ENCODE measurements around the gene ATP11A. TPM values are rescaled to one million over a fixed set of nuclear protein-coding genes. Genes with fewer than 3 reads are reported as not detected.

ATP11A gene
- total and polyA plus RNA-seq, 2 donors (not counting 3 experiments of a cell fraction or from before 2014, with no cell fraction given), result 16.5 to 88.1 TPM

DNA sequence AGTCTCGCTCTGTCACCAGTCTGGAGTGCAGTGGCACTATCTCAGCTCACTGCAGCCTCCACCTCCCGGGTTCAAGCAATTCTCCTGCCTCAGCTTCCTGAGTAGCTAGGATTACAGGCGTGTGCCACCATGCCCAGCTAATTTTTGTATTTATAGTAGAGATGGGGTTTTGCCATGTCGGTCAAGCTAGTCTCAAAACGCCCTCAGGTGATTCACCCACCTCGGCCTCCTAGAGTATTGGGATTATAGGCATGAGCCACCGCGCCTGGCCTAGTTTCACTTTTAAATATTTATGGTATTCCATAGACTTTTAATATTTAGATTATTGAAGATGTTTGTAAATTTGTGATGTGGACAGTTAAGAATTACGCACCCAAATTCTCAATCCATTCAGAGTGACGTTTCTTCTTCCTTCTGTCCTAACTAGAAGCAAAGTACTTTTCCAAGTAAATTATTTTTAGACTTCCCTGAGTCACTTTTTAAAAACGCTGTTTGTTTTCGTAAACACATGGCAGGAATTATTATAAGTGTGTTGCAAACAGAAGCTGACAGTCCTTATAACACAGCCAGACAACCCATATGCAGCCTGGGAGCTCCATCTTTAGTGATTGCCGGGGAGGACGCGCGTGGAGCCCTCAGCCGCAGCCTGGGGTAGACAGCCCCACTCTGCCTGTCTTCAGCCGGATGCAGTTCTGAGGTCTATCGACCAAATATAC, 131.7 kb downstream of the ATP11A start:
- TF ChIP-seq MYC (IDR thresholded peaks at IDR 0.05; ENCODE audit: low read depth, low read length), result no peak
- no peak for TF ChIP-seq CTCF (IDR thresholded peaks at IDR 0.05; ENCODE audit: extremely low read depth in 1 of 2, insufficient read depth in 1 of 2, low read depth in 1 of 2, low read length in 2 of 2)
- no peak for TF ChIP-seq POLR2A (IDR thresholded peaks at IDR 0.05; ENCODE audit: low read depth, low read length)
- TF ChIP-seq EZH2 (IDR thresholded peaks at IDR 0.05; ENCODE audit: borderline replicate concordance, low read depth, low read length, severe bottlenecking), result no peak
- no peak for TF ChIP-seq FOS (IDR thresholded peaks at IDR 0.05; ENCODE audit: borderline replicate concordance, insufficient read depth, low read length)
- TF ChIP-seq GATA2 (IDR thresholded peaks at IDR 0.05; ENCODE audit: insufficient read depth, insufficient read length, low read depth, low read length), result no peak
- no peak for TF ChIP-seq POLR2AphosphoS5 (IDR thresholded peaks at IDR 0.05; ENCODE audit: insufficient read depth, low read depth, low read length)
- TF ChIP-seq, protein P1, sequence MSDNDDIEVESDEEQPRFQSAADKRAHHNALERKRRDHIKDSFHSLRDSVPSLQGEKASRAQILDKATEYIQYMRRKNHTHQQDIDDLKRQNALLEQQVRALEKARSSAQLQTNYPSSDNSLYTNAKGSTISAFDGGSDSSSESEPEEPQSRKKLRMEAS (IDR thresholded peaks at IDR 0.05; ENCODE audit: insufficient read depth, insufficient read length), result no peak
- TF ChIP-seq JUN (IDR thresholded peaks at IDR 0.05; ENCODE audit: borderline replicate concordance, insufficient read depth, insufficient read length, low read depth), result no peak
- dilution Hi-C loops (cut with MboI; ENCODE audit: extremely low pct_ligation_motif_present, low sequenced_read_pairs) (no loop called here), intact Hi-C loops (cut with micrococcal nuclease) (no loop called here)
- H3K4me1 ChIP-seq (ENCODE audit: control insufficient read depth, extremely low read depth, insufficient read depth, low read length), result peaks cover 11% of the 10 kb centered on the region
- no TSS peak for BruUV-seq (replicated peaks)
- H3K4me2 ChIP-seq (ENCODE audit: insufficient read depth, low read length), result no peak overlapping the region
- ChIA-PET POLR2A (no interaction called here), CTCF (no interaction called here)
- H2AFZ ChIP-seq (ENCODE audit: low read depth, low read length), result no peak overlapping the region
- H3K27me3 ChIP-seq (ENCODE audit: control insufficient read depth in 2 of 2, insufficient read depth in 2 of 2, low read length in 2 of 2), result no peaks in the 10 kb centered on the region
- no peaks in the 10 kb centered on the region for H4K20me1 ChIP-seq (replicated peaks; ENCODE audit: control insufficient read depth, extremely low read depth, insufficient read depth, low read length)
- no peak overlapping the region for H3K9ac ChIP-seq (replicated peaks; ENCODE audit: extremely low read depth, insufficient read depth, low read length)
- H3K9me3 ChIP-seq (replicated peaks; ENCODE audit: control insufficient read depth, insufficient read depth, low read length), result no peaks in the 10 kb centered on the region
- FAIRE-seq, result no peak
- H3K9me1 ChIP-seq (replicated peaks; ENCODE audit: control insufficient read depth, extremely low read depth, insufficient read depth, low read length), result no peaks in the 10 kb centered on the region
- no peaks in the 10 kb centered on the region for H3K79me2 ChIP-seq (ENCODE audit: control insufficient read depth, insufficient read depth, low read length)
- DNase-seq (ENCODE audit: low read depth, low spot score), result no peak
- peaks cover 4 to 24% of the 10 kb centered on the region in 2 experiments for H3K36me3 ChIP-seq (ENCODE audit: control insufficient read depth in 2 of 2, extremely low read depth in 1 of 2, insufficient read depth in 2 of 2, low read length in 2 of 2)
- H3K4me3 ChIP-seq (replicated peaks in 1 of 3; ENCODE audit: insufficient read depth in 1 of 3, low read depth in 1 of 3, low read length in 3 of 3), result no peak overlapping the region
- H3K27ac ChIP-seq (ENCODE audit: insufficient read depth, low read depth, low read length), result no peak overlapping the region

Data from endothelial cell of umbilical vein (primary cell).